Ureter (tissue), 1 donor: ENCODE measurements around the gene ARV1. TPM values are rescaled to one million over a fixed set of nuclear protein-coding genes. Genes with fewer than 3 reads are reported as not detected.
"Not testable (repeated sequence)": the region's sequence is repeated elsewhere in the genome, so short reads cannot be mapped to it uniquely, and the experiment has no call there.

Experiments
- DNase-seq: peaks from one replicate; pipeline ENCODE4 v3.0.0-alpha.2; 2020; ENCODE audit warnings: low spot score
- total RNA-seq: library from RNA; stranded (reverse); gene quantifications from one replicate; pipeline ENCODE4 v1.2.4, GENCODE V29; 2023
- donor health status: DM: yes; HTN: yes; CAD: no.

ARV1 gene
- total RNA-seq, 1 donor from 2014 or later, result 24.3 TPM

DNA sequence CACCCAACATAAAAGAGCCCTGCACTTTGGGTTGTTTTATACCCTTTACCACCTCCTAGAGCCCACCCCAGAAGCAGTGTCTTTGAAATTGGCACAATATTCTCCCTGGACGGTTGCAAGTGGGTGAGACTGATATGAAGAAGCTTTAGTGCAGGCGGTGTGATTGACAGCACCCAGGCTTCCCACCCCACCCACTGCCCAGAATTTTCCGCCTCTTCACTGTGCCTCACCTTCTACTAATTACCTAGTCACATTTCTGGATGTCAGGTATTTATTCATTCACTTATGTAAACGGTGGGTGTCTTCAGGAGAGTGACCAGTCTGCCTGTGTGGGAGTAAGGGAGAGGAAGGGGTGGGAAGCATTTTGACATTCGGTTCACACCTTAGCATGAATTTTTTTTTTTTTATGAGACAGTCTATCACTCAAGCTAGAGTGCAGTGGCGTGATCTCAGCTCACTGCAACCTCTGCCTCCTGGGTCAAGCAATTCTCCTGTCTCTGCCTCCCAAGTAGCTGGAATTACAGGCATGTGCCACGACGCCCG lies 62.9 kb downstream of the ARV1 start:
- no peak for DNase-seq

DNA sequence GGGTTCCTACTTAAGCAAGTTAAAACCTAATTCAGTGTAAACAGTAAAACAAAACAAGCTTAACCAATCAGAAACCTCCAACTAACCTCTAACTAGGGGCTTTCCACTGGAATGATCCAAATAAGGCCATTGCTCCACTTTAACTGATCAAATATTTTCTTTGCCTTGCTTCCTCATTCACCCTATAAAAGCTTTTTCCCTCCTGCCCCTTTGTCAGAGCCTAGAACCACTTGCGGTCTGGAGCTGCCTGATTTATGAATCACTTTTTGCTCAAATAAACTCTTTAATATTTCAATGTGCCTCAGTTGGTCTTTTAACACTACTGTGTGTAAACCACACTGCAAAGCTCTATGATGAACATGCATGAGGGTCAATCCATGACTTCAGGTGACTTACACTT lies 65.7 kb downstream of the ARV1 start:
- DNase-seq, result no peak

DNA sequence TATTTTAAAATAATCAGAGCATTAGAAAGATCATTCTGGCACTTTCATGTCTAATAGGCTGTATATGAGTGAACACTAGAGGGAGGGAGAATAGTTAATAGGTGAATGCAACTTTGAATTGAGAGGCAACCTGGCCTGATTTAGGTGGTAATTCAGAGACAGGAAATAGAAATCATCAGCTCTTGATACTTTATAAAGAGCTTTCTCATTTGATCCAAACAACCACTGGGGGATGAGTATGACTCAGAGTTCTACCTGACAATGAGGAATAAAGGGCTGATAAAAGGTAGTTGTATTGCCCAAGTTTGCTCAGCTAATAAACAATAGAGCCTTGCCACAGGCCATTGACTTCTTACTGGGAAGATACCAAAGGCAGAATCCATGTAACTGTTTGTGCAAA lies 66.4 kb downstream of the ARV1 start:
- no peak for DNase-seq

DNA sequence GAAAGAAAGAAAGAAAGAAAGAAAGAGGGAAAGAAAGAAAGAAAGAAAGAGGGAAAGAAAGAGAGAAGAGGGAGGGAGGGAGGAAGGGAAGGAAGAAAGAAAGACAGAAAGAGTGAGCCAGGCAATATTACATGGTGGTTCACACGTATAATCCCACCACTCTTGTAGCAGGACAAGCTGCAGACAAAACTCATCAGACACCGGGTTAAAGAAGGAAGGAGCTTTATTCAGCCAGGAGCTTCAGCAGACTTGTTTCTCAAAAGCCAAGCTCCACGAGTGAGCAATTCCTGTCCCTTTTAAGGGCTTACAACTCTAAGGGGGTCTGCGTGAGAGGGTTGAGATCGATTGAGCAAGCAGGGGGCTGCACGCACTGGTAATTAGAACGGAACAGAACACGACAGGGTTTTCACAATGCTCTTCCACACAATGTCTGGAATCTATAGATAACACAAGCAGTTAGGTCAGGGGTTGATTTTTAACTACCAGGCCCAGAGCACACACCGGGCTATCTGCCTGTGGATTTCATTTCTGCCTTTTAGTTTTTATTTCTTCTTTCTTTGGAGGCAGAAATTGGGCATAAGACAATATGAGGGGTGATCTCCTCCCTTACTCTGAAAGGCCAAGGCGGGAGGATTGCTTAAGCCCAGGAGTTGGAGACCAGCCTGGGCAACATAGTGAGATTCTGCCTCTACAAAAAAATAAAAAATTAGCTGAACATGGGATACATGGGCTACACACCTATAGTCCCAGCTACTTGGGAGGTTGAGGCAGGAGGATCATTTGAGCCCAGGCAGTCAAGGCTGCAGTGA lies 67.2 kb downstream of the ARV1 start:
- DNase-seq, result not testable (repeated sequence)

DNA sequence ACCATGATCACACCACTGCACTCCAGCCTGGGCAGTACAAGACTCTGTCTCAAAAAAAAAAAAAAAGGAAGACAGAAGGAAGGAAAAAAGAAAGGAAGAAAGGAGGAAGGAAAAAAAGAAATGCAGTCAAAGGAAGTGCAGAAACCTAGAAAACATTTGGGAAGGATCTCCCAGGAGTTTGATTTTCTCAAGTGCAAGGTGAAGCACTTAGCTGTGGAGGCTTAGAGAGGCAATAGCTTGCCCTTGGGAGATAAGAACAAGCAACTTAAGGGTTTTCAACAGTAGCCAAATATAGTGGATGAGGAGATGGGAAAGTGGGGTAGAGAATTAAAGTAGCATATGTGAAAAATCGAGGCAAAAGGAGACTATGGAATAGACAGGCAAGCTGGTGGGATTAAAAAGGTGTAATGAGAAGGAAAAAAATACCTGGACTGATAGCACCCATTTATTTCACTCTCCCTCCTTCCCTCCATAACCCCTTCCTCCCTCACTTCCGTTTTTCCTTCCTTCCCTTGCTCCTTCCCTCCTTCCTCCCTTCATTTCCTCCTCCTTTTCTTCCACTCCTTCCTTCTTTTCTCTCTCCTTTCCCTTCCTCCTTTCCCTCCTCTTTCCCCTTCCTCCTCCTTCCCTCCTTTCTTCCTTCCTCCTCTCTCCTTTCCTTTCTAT lies 68.0 kb downstream of the ARV1 start:
- DNase-seq, result no peak

DNA sequence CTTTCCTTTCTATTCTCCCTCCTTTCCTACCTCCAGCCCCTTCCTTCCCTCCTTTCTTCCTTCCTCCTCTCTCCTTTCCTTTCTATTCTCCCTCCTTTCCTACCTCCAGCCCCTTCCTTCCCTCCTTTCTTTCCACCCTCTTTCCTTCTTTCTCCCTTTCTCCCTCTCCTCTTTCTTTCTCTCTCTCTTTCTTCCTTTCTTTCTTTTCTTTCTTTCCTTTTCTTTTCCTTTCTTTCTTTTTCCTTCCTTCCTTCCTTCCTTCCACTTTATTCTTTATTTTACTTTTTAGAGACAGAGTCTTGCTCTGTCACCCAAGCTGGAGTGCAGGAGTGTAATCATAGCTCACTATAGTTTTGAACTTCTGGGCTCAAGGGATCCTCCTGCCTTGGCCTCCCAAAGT lies 68.6 kb downstream of the ARV1 start:
- DNase-seq, result not testable (repeated sequence)

DNA sequence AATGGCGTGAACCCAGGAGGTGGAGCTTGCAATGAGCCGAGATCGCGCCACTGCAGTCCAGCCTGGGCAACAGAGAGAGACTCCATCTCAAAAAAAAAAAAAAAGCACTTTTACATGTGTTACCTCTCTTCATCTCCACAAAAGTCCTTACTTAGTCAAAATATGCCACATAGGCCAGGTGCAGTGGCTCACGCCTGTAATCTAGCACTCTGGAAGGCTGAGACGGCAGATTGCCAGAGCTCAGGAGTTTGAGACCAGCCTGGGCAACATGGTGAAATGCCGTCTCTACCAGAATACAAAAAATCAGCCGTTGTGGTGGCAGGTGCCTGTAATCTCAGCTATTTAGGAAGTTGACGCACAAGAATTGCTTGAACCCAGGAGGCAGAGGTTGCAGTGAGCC lies 69.5 kb downstream of the ARV1 start:
- DNase-seq, result not testable (repeated sequence)

DNA sequence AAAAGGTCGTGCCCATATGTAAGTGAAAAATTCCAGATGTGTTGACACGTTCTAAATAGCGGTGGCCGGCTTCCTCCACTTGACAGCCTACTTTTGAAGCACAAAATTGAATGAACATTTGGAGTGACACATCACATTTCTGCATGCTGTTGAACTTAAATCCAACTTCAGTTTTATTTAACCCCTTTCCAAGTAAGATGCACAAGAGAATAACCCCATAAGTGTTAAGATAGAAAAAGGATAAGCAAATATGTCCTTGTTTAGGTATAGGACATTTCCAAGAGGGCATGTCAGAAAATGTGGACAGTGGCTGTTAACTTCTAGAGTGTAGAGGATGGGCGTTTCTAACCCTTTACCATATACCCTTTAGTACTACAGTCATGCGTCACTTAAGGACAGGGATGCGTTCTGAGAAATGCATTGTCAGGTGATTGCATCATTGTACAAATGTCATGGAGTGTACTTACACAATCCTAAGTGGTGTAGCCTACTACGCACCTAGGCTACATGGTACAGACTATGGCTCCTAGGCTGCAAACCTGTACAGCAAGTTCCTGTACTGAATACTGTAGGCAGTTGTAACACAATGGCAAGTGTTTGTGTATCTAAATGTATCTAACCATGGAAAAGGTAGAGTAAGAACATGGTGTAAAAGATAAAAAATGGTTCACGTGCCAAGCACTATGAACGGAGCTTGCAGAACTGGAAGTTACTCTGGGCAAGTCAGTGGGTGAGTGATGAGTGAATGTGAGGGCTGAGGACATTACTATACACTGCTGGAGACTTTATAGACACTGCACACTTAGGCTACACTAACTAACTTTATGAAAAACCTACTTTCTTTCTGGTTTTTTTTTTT lies 70.5 kb downstream of the ARV1 start:
- no peak for DNase-seq

Other genes with a start within 250 kb of the ARV1 start
- 3.0 TPM for gene CAPN9, start 231.7 kb upstream of the ARV1 start, total RNA-seq
- gene C1orf198, start 110.6 kb upstream of the ARV1 start, total RNA-seq, result 42.2 TPM
- 20.3 TPM for gene TTC13, start 233 bp upstream of the ARV1 start, total RNA-seq
- 11.3 TPM for gene FAM89A, start 61.2 kb downstream of the ARV1 start, total RNA-seq
- not detected for gene TRIM67, start 183.0 kb downstream of the ARV1 start, total RNA-seq